GM19397 (cell line): Measurements from ENCODE around the gene TAS2R39.
"Not testable (repeated sequence)": the region's sequence is repeated elsewhere in the genome, so short reads cannot be mapped to it uniquely, and the experiment has no call there.

Experiments used
- ATAC-seq: cut with Tn5 transposase; IDR thresholded peaks from one replicate; pipeline ENCODE4 v1.9.1; 2021; ENCODE audit warnings: mild to moderate bottlenecking, moderate library complexity; ENCODE audit not compliant: unreplicated experiment

The TAS2R39 gene

DNA sequence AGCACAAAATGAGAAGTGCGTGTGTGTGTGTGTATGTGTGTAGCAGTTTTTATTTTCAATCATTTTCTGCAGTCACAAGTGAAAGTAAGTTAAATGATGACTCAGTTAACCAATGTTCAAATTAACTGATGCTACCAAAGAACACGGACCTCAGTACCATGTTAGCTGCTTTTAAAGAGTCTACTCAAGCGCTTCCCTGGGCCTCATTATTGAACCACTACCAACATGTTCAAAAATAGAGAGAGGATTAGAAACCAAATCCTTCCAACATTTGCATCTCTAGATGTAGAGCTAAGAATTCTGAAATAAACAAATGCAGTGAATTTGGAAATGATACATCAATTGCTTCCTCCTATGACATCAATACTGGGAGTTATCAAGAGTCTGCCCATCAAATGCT is at the start of gene TAS2R39:
TSS of gene TAS2R39 (plus strand) at position 396 of the 400 bp plus-strand sequence. CDS start at position 396, 0 bp downstream.
- ATAC-seq, result no peak

DNA sequence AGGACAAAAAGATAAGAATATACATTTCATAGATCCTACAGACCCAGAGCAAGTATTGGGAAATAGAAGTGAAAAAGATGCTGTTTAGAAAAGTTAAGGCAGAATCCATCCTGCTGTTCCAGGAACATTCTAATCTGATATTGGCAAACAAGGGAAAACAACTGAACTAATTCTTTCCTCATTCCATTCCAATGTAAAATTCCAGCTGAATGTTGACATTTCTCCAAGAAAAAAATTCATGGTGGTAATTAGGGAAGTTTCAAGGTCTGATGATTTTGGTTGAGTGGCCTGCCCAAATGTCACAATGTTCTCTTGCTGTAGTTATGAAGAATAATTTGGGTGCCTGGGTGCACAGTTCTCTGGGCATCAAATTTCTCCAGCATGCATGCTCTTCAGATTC is 36.1 kb upstream of the TAS2R39 start:
- ATAC-seq, result no peak

DNA sequence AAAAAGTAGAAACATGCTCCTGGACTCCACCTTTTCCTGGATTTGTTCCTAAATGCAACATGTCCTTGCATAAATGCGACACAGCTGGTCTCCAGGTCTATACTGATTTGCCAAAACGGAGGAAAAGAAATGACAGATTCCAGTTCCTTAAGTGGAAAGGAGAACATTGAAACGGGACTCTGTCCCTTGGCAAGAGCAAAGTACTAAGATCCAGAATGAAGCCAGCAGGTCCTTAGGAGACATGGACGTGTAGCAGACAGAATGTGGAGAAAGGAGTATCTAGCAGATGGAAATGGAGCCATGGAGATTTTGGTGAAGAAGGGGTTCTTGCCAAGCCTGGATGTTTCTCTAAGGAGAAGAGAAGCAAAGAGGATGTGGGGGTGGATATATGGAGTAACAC is 35.2 kb upstream of the TAS2R39 start:
- ATAC-seq, result no peak

DNA sequence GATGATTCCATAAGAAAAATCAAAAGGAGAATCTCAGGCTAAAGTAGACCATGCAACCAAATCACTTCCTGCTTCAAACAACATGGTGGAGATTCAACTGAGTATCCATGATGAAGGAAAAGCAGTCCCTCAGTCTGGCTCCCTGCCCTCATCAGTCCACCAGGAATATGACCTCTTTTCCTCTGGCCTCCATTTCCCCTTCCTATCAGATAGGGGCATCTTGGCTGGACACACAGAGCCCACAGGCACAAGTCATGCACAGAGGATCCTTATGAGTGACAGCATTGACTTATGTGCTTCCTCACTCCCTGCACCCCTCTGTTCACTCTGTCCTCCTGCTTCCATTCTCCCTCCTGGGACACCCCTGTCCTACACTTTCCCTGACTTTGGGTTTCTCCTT is 34.6 kb upstream of the TAS2R39 start:
- ATAC-seq, result no peak

DNA sequence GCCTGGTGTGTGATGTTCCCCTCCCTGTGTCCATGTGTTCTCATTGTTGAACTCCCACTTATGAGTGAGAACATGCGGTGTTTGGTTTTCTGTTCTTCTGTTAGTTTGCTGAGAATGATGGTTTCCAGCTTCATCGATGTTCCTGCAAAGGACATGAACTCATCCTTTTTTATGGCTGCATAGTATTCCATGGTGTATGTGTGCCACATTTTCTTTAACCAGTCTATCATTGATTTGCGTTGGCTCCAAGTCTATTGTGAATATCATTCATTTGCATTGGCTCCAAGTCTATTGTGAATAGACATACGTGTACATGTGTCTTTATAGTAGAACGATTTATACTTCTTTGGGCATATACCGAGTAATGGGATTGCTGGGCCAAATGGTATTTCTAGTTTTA is 32.5 kb upstream of the TAS2R39 start:
- ATAC-seq, result not testable (repeated sequence)

DNA sequence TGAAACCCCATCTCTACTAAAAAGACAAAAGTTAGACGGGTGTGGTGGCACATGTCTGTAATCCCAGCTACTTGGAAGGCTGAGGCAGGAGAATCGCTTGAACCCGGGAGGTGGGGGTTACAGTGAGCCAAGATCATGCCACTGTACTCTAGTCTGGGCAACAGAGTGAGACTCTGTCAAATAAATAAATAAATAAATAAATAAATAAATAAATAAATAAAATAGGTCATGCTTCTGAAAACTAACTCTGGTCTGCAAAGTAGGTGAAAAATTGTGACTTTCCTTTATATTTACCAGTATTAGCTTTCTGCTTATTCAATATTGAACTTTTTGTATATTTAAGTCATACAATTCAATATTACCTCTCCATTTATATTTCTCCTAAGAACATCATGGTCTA is 24.6 kb upstream of the TAS2R39 start:
- not testable (repeated sequence) for ATAC-seq

DNA sequence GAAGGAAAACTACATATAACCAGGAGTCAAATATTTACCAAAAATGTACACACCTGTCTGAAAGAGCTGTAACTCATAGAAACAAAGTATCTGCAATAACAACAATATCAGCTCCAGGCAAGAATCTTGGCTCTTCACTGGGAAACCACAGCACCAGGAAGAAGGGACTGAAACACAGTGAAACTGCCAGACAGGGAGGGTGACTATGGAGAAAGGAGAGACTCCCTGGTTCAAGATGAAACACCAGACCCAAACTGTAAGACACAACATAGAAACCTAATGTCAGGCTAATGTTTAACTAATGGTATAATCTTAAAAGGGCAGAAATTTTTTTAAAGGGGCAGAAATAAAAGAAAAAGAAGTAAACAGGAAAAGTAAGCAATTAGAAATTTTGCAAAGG is 11.5 kb upstream of the TAS2R39 start:
- no peak for ATAC-seq

DNA sequence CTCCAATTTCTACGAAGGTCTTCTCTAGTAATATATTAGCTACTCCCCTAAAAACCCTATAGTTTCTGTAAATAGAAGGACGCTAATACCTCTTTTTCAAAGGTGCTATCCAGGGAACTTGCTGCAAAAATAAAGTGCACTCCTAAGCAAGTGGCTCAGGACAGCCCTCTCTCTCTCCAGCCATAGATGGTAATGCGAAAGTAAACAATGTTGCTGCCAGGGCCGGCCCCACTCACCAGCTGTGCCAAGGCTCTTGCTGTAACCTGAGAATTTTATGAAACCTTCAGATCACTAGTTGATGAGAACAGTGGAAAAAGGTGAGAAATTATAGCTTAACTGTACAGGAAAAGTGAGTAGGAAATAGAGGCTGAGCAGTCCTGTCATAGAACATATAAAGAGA is 10.9 kb upstream of the TAS2R39 start:
- ATAC-seq, result no peak

DNA sequence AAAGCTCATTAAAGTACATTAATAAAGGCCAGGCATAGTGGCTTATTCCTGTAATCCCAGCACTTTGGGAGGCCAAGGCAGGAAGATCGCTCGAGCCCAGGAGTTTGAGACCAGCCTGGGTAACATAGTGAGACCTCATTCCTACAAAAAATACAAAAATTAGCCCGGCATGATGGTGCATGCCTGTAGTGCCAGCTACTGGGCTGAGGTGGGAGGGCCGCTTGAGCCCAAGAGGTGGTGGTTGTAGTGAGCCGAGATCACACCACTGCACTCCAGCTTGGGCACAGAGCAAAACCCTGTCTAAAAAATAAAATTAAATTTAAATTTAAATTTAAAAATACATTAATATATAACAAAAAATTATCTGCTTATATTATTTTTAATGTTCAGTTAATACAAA is 7.1 kb upstream of the TAS2R39 start:
- no peak for ATAC-seq

DNA sequence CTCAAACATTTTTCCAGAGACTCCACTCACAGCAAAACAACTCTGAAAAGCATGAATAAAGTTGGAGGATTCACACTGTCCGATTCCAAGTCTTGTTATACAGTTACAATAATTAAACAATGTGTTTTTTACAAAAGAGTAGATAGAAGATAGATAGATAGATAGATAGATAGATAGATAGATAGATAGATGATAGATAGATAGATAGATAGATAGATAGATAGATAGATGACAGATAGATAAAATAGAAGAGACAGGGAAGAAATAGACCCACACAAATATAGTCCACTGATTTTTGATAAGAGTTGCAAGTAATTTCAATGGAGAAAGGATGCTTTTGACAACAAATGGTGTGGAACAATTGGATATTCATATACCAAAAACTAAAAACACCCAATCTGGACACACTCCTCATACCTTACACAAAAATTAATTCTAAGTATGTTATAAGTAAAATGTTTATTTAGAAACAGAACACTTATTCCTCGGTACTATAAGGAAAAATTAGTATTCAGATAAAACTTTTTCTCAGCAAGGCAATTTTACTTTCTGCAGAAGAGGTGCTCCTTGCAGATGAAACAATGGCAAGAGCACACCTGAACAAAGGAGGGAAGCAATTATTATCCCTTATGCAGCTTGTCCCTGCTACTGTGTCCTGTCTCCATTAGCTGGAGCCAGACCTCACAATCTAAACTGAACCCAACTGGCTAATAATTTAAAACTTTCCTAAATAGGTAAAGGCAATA is 5.7 kb upstream of the TAS2R39 start:
- no peak for ATAC-seq

DNA sequence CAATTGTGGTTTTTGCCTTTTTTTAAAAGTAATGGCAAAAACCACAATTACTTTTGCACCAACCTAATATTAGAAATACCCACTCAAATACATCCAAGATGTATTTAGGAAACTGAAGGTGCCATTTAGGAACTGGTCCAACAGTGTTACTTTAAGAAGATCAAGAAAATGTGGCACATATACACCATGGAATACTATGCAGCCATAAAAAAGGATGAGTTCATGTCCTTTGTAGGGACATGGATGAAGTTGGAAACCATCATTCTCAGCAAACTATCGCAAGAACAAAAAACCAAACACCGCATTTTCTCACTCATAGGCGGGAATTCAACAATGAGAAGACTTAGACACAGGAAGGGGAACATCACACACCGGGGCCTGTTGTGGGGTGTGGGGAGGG is 2.4 kb upstream of the TAS2R39 start:
- ATAC-seq, result not testable (repeated sequence)

DNA sequence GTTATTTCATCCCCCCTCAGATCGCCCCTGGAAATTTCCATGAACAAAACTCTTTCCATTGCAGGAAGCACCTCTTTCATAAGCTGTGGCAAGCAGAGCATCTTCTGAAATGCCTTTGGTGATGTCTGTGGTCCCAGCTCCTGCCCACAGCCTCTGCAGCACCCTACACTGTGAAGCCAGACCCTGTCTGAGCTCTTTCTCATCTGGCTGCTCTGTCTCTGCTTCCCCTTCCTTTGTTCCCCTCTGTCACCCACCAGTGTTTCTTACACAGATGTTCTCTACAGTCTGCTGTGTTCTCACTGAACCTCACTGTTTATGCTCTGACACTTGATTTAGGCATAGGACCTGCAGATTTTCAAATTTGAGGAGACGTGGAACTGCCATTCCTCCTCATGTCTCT is 1.9 kb upstream of the TAS2R39 start:
- ATAC-seq, result no peak

DNA sequence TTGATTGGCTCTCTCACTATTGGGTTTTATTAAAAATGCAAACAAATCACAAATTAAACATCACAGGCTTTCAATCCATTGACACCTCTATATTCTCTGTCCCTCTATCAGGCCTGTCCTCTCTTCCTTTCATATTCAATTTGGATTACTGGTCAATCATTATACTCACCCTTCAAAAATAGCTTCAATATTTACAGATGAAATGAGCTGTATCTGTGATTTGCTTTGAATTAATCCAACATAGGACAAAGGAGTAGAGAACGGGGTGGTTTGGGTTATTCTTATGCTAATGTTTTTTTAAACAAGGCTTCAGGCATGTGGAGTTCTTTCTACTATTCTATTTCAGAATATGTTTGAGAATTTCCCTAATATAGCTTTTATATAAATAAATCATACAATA is 2.3 kb downstream of the TAS2R39 start:
- no peak for ATAC-seq

DNA sequence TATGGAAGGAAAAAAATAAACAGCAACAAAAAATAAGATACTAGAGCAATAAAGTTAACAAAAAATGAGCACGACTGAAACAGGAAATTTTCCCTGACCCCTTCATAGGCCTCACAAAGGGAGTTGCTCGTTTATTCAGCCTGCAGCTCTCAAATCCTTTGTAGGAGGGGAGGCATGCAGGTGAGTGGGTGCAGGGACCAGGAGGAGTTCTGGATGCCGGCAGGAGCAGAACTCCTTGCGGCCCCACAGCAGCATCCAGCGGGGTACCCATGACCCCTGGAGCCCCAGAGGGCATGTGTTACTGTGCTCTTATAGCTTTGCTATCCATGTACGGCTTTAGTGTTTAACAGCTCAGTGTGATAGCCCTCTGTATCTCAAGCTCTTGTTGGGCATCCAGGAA is 5.8 kb downstream of the TAS2R39 start:
- no peak for ATAC-seq

DNA sequence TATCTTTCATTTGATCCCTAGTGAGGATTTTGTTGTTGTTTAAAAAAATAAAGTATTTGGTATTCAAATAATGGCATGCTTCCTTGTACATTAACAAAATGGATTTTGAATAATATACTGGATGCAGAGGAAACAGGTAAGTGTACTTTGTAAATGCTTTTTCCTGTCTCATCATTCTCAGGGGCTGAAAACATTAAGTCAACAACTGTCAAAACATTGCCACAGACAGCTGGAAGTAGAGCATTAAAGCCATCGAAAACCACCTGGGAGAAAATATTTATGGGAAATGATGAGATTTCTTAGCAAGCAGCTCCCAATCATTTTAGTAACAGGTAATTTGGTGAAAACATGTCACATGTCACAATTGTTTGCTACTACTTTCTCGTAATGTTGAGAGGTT is 10.7 kb downstream of the TAS2R39 start:
- ATAC-seq, result no peak

DNA sequence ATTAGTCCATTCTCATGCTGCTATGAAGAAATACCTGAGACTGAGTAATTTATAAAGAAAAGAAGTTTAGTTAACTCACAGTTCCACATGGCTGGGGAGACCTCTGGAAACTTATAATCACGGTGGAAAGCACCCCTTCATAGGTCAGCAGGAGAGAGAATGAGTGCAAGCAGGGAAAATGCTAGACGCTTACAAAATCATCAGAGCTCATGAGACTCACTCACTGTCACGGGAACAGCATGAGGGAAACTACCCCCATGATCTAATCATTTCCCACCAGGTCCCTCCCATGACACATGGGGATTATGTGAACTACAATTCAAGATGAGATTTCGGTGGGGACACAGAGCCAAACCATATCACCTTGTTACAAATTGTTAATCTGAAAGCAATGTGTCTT is 15.8 kb downstream of the TAS2R39 start:
- no peak for ATAC-seq

DNA sequence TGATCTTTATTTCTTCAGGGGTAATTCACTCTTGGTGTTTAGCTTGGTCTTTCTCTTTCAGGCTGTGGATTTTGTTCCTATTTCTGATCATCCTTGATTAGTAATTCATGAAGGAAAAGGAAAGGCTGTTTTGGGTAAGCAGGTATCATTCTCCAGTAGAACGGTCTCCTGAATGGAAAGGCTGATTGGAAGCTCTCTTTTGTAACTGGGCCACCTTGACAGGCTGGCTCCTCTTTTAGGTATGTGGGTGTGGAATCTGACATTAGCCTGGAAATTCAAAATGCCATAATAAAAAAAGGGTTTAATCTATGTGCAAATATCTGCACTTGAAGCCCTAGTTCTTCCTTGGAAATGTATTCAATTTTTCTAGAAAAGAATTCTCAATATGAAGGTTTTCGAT is 18.9 kb downstream of the TAS2R39 start:
- no peak for ATAC-seq

DNA sequence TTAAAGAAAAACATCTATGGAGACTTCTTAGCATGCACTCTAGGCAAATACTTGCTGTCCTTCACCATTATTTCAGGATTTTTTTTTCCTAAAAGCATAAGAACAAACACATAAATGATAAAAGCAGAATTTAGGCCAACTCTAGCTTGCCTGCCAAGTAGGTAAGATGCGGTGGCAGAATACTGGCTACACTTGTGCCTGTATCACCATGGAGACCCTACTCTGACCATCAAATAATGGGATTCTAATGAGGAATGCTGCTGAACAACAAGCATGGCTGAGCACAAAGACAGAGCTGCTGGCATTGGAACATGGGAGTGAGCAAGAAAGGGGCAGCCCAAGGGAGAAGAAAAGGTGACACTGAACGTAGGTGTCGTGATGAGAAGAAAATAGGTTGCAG is 20.2 kb downstream of the TAS2R39 start:
- no peak for ATAC-seq

DNA sequence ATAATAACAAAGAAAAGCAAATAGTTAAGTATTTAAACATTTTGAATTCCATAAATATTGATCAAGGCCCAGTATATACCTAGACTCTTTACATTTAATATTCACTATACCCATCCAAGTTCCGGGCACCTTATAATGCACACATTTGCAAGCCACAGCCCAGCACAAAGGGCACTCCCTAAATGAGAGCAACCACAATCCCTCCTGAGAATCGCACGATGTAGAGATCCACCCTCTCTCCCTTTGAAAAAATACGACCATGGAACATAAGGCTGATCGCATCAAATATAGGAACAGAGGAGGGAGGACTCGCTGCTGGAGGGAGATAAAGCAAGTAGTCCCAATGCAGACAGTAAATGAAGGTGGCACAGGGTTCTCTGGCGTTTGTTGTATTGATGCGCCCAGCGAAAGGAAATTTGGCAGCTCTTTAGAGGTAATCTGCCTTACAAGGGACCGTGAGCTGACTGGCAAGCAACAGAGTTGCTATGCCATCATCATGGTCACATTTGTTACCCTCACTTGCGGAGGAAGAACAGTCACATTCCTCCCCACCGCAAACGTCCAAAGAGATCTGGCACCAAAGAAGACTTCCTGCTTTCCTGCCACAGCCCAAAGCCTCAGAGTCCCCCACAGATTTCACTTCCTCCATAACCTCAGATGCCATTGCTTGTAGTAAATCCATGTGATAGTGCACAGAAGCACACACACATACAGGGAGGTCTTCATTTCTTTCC is 22.5 kb downstream of the TAS2R39 start:
- ATAC-seq, result peak; percentile 73

DNA sequence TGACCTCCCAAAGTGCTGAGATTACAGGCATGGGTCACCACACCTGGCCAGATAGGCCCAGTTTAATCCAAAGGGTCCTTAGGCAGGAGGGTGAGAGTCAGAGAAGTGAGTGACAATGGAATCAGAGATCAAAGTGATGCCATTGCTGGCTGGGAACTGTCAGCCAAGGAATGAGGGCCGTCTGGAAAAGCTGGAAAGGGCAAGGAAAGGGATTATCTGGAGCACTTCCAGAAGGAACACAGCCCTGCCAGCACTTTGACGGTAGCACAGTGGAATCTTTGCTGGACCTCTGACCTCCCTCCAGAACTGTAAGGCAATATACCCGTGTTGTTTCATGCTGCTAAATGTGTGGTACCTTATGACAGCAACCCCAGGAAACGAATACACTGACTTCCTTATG is 27.3 kb downstream of the TAS2R39 start:
- ATAC-seq, result no peak

DNA sequence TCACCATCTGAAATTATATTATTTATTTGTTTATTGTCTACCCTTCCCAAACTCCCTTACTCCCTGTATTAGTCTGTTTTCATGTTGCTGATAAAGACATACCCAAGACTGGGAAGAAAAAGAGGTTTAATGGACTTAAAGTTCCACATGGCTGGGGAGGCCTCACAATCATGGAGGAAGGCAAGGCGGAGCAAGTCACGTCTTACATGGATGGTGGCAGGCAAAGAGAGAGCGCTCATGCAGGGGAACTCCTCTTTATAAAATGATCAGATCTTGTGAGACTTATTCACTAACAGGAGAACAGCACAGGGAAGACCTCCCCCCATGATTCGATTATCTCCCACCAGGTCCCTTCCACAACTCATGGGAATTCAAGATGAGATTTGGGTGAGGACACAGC is 30.3 kb downstream of the TAS2R39 start:
- not testable (repeated sequence) for ATAC-seq
